Cardiac muscle cell (in vitro differentiated cells and primary cell): ENCODE results near the gene TRIM52. TPM values are rescaled to one million over a fixed set of nuclear protein-coding genes. Genes with fewer than 3 reads are reported as not detected.
A peak's percentile ranks its signal among the peaks of the same experiment; 100 is the strongest.

Experiments
- DNase-seq, 2 donors: peaks; one replicate each; pipeline versions ENCODE4 v3.0.0 to v3.0.0-alpha.2; 2010 to 2017; ENCODE audit warnings: low read depth in 1 of 2, low spot score in 1 of 2
- H3K27ac ChIP-seq: fragments of 200-600 bp; sonication (generic); 2 replicates; pipeline ENCODE4 v1.5.1; 2016
- H3K27me3 ChIP-seq: fragments of 200-600 bp; sonication (generic); 2 replicates; pipeline ENCODE4 v1.6.0; 2016; ENCODE audit warnings: control low read depth
- H3K36me3 ChIP-seq: fragments of 200-600 bp; sonication (generic); 2 replicates; pipeline ENCODE4 v1.5.1; 2016; ENCODE audit warnings: control low read depth
- H3K4me1 ChIP-seq: fragments of 200-600 bp; sonication (generic); 2 replicates; pipeline ENCODE4 v1.8.1; 2017; ENCODE audit warnings: low read depth, mild to moderate bottlenecking, mixed run types
- H3K4me3 ChIP-seq: fragments of 200-600 bp; sonication (generic); 2 replicates; pipeline ENCODE4 v1.5.1; 2016; ENCODE audit warnings: mild to moderate bottlenecking
- H3K9me3 ChIP-seq: fragments of 200-600 bp; sonication (generic); 2 replicates; pipeline ENCODE4 v1.5.1; 2017; ENCODE audit warnings: low read depth, mild to moderate bottlenecking, control low read depth
- CTCF ChIP-seq: IDR thresholded peaks from 2 replicates; pipeline ENCODE4 v1.5.1; 2012; ENCODE audit warnings: low read depth, mild to moderate bottlenecking, low read length
- polyA plus RNA-seq: library from polyadenylated mRNA; unstranded; fragments of >200 nt; fragmentation: Nextera tagmentation; extraction: Ambion mirVana; gene quantifications from 2 replicates; pipeline ENCODE4 v1.2.1, GENCODE V29; 2016
- total RNA-seq: library from RNA; depleted of rRNA; stranded (reverse); fragments of >200 nt; gene quantifications from 2 replicates; pipeline ENCODE4 v1.2.3, GENCODE V29; 2016

The TRIM52 gene
- total and polyA plus RNA-seq, 2 experiments from 2014 or later = 10.5 to 12.3 TPM

DNA sequence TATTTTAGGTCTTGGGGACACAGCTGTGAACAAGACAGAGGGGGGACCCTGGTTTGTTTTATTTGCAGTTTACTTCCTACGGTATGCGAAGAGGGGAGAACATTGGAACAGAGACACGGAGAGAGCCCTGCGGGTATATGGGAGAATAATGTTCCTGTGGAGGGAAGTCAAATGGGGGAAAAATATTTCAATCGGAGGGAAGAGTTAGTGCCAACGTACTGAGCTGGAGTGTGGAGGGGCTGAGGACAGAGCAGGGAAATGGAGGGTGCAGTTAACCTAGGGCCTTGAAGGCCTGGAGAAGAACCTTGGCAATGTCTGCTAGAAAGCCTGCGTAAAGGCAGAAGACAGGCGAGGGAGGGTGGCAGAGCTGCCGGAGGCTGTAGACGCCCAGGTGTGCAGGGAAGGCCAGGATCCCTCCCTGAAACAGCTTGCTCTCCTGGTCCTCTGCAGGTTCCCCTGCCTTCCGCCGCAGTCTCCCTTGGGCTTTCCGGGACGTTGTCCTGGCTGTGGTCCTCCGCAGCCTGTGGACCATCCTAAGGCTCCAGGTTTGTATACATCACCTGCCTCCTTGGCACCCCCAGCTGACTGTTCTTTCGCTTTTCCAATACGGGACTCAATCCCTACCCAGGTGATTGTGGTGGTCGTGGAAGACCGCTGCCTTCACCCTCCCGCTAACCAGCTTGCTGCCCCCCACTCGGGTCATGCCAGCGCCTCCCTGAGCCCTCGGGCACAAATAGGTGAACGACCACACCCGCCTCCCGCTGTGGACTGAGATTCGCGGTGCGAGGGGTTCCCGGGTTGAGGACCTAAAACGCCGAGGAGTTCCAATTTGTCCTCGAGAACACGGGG lies 15.3 kb downstream of the TRIM52 start:
- H3K36me3 ChIP-seq = peaks cover 13% of the 10 kb centered on the region
- H3K9me3 ChIP-seq = no peaks in the 10 kb centered on the region
- DNase-seq = no peak
- peak overlapping the region; percentile 92 for H3K27ac ChIP-seq
- peak overlapping the region; percentile 71 for H3K4me3 ChIP-seq
- H3K27me3 ChIP-seq = no peaks in the 10 kb centered on the region
- H3K4me1 ChIP-seq = peaks cover 31% of the 10 kb centered on the region
- TF ChIP-seq CTCF = no peak

DNA sequence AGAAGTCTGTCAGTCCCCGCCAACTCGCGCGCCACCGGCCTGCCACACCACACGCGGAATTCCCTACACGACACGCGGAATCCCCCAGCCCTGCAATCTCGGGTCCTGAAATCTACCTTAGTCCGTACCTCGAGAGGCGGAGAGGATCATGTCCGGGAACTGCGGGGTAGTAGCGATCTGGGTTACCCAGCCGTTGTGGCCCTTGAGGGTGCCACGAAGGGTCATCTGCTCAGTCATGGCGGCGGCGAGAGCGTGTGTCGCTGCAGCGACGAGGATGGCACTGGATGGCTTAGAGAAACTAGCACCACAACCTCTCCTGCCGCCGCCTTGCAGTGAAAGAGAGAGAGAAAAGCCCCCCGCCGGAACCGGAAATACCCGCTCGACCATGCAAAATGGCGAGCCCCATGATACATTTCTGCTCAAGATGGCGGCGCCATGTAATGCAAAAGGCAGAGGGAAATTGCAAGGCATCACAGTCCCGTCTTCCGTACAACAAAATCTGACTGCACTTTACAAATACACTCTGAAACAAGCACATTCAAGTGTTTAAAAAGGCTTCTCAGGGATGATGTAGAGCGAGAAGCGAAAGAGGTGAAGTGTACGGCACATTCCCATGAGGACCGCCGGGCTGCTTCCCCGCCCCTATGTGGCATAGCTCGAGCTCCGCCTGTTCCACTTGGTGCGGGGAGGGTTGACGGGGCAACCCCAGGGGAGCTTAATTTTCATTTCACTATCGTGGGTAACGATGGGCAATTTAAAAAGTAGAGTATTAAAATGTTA lies 17.2 kb downstream of the TRIM52 start, which contains the start of gene RACK1:
Gene RACK1, minus strand, starts transcription at position 343 of the 780 bp plus-strand sequence. Its CDS starts 106 bp downstream, at position 237.
- TF ChIP-seq CTCF = no peak
- DNase-seq = peak; percentile 92 to 93
- Histone ChIP-seq H3K36me3 (peaks cover 30% of the 10 kb centered on the region), H3K4me1 (peaks cover 24% of the 10 kb centered on the region), H3K27ac (peak within 1 kb of the TSS; percentile 94), H3K9me3 (no peaks in the 10 kb centered on the region), H3K27me3 (no peaks in the 10 kb centered on the region), H3K4me3 (peak within 1 kb of the TSS; percentile 80)

- no peaks in the 10 kb centered on the region for H3K9me3 ChIP-seq
- H3K36me3 ChIP-seq = peaks cover 36% of the 10 kb centered on the region
- no peak for DNase-seq
- peak overlapping the region; percentile 80 for H3K4me3 ChIP-seq
- H3K27ac ChIP-seq = peak overlapping the region; percentile 94
- H3K27me3 ChIP-seq = no peaks in the 10 kb centered on the region
- no peak for TF ChIP-seq CTCF
- H3K4me1 ChIP-seq = peaks cover 17% of the 10 kb centered on the region
Observed at GRCh38 chr5:181243018-181243563, 17.9 kb downstream of the TRIM52 start.

DNA sequence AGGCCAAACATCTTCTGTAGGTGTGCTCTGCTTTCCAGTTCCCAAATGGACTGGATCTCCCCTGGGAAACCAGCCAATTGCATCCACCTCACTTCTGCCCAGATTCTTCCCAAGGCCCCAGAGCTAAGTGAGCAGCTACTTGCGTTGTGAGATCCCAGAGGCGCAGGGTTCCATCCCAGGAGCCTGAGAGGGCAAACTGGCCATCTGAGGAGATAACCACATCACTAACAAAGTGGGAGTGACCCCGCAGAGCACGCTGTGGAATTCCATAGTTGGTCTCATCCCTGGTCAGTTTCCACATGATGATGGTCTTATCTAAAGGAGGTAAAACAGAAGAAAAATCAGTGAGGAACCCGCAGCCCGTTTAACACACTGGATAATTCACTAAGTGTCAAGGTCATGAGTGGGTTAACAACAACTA lies 18.9 kb downstream of the TRIM52 start:
- no peaks in the 10 kb centered on the region for H3K27me3 ChIP-seq
- peaks cover 13% of the 10 kb centered on the region for H3K4me1 ChIP-seq
- H3K36me3 ChIP-seq = peaks cover 47% of the 10 kb centered on the region
- peak in 1 of 2 donors; percentile 35 for DNase-seq
- peak overlapping the region; percentile 94 for H3K27ac ChIP-seq
- no peak for TF ChIP-seq CTCF
- peak overlapping the region; percentile 80 for H3K4me3 ChIP-seq
- no peaks in the 10 kb centered on the region for H3K9me3 ChIP-seq

GRCh38 chr5:181241393-181241975 lies 19.5 kb downstream of the TRIM52 start:
- Histone ChIP-seq H3K4me3 (peak overlapping the region; percentile 80), H3K9me3 (no peaks in the 10 kb centered on the region), H3K36me3 (peaks cover 50% of the 10 kb centered on the region), H3K4me1 (peaks cover 13% of the 10 kb centered on the region), H3K27me3 (no peaks in the 10 kb centered on the region), H3K27ac (no peak overlapping the region)
- no peak for TF ChIP-seq CTCF
- DNase-seq = peak in 1 of 2 donors; percentile 85
